Upper lobe of right lung (tissue), 1 donor: ENCODE measurements around the gene THSD4. TPM values are rescaled to one million over a fixed set of nuclear protein-coding genes. Genes with fewer than 3 reads are reported as not detected.
A peak's percentile ranks its signal among the peaks of the same experiment; 100 is the strongest.

Experiments
- ATAC-seq: fragments of 200-7000 bp; cut with Tn5 transposase; one replicate; pipeline ENCODE4 v1.9.1; 2020; ENCODE audit warnings: mild to moderate bottlenecking, moderate library complexity
- DNase-seq: peaks from one replicate; pipeline ENCODE4 v3.0.0-alpha.2; 2020
- H3K27ac ChIP-seq: fragments of 200-600 bp; one replicate; pipeline ENCODE4 v1.8.0; 2022
- H3K27me3 ChIP-seq: fragments of 200-600 bp; one replicate; pipeline ENCODE4 v1.8.0; 2022; ENCODE audit warnings: mild to moderate bottlenecking
- H3K36me3 ChIP-seq: fragments of 200-600 bp; one replicate; pipeline ENCODE4 v1.8.0; 2022
- H3K4me1 ChIP-seq: fragments of 200-600 bp; one replicate; pipeline ENCODE4 v1.8.0; 2022
- H3K4me3 ChIP-seq: fragments of 200-600 bp; one replicate; pipeline ENCODE4 v1.8.0; 2022; ENCODE audit warnings: mild to moderate bottlenecking
- H3K9me3 ChIP-seq: fragments of 200-600 bp; one replicate; pipeline ENCODE4 v1.8.0; 2022
- CTCF ChIP-seq: fragments of 200-600 bp; IDR thresholded peaks from one replicate; pipeline ENCODE4 v1.8.0; 2022; ENCODE audit warnings: antibody characterized with exemption
- intact Hi-C: fragments of 100-400 bp; cut with DNase I; formaldehyde crosslinking; loops from one replicate; pipeline ENCODE4 v1.11.0; 2022
- total RNA-seq: library from RNA; stranded (reverse); fragmentation: NEBNext Ultra II Directional; extraction: Animal tissue kit (Norgen Biotek cat#: 25700); gene quantifications from one replicate; pipeline ENCODE4 v1.2.1, GENCODE V29; 2021
- donor health status: DM: no; HTN: yes; CAD: no; lungs with severe emphysema.

The THSD4 gene
- total RNA-seq, 1 donor from 2014 or later: 25.6 TPM

- H3K4me1 ChIP-seq: no peaks in the 10 kb centered on the region
- H3K27ac ChIP-seq: no peak overlapping the region
- no peak overlapping the region for H3K4me3 ChIP-seq
- ATAC-seq: no peak
- H3K27me3 ChIP-seq: no peaks in the 10 kb centered on the region
- no peak for TF ChIP-seq CTCF
- H3K9me3 ChIP-seq: no peaks in the 10 kb centered on the region
- no peak for DNase-seq
- H3K36me3 ChIP-seq: no peaks in the 10 kb centered on the region
- intact Hi-C loops: no loop called here
Observed at GRCh38 chr15:71291723-71292122, 176.5 kb downstream of the THSD4 start.

GRCh38 chr15:71293723-71294122 lies 178.5 kb downstream of the THSD4 start:
- Histone ChIP-seq H3K4me1 (no peaks in the 10 kb centered on the region), H3K27me3 (no peaks in the 10 kb centered on the region), H3K36me3 (no peaks in the 10 kb centered on the region), H3K27ac (no peak overlapping the region), H3K9me3 (no peaks in the 10 kb centered on the region), H3K4me3 (no peak overlapping the region)
- no peak for TF ChIP-seq CTCF
- intact Hi-C loops: no loop called here
- ATAC-seq: no peak
- DNase-seq: no peak

GRCh38 chr15:71294251-71294910 lies 179.1 kb downstream of the THSD4 start:
- Histone ChIP-seq H3K27me3 (no peaks in the 10 kb centered on the region), H3K9me3 (no peaks in the 10 kb centered on the region), H3K36me3 (no peaks in the 10 kb centered on the region), H3K4me3 (no peak overlapping the region), H3K4me1 (no peaks in the 10 kb centered on the region), H3K27ac (no peak overlapping the region)
- no peak for ATAC-seq
- intact Hi-C loops: no loop called here
- no peak for TF ChIP-seq CTCF
- no peak for DNase-seq

GRCh38 chr15:71294911-71295602 lies 179.8 kb downstream of the THSD4 start:
- ATAC-seq (peak; percentile 77), DNase-seq (no peak)
- Histone ChIP-seq H3K36me3 (no peaks in the 10 kb centered on the region), H3K27ac (no peak overlapping the region), H3K27me3 (no peaks in the 10 kb centered on the region), H3K4me3 (no peak overlapping the region), H3K9me3 (no peaks in the 10 kb centered on the region), H3K4me1 (no peaks in the 10 kb centered on the region)
- no peak for TF ChIP-seq CTCF
- intact Hi-C loops: no loop called here

- Histone ChIP-seq H3K4me1 (no peaks in the 10 kb centered on the region), H3K27ac (no peak overlapping the region), H3K27me3 (no peaks in the 10 kb centered on the region), H3K36me3 (no peaks in the 10 kb centered on the region), H3K4me3 (no peak overlapping the region), H3K9me3 (no peaks in the 10 kb centered on the region)
- TF ChIP-seq CTCF: no peak
- ATAC-seq (no peak), DNase-seq (no peak)
- intact Hi-C loops: no loop called here
Observed at GRCh38 chr15:71295603-71296314, 180.5 kb downstream of the THSD4 start.
